HL-60 (cell line): Measurements from ENCODE around the gene RPL22.

ENCODE experiments used
- CTCF ChIP-seq: IDR thresholded peaks from one replicate; pipeline ENCODE4 v1.5.1; 2011; ENCODE audit warnings: low read length, control low read depth, inconsistent platforms; ENCODE audit not compliant: insufficient read depth
- POLR2AphosphoS5 ChIP-seq: IDR thresholded peaks from 2 replicates; pipeline ENCODE4 v1.6.1; 2012; ENCODE audit warnings: low read depth
- REST ChIP-seq: IDR thresholded peaks from 2 replicates; pipeline ENCODE4 v1.6.1; 2012; ENCODE audit warnings: low read depth; ENCODE audit not compliant: insufficient replicate concordance
- SPI1 ChIP-seq: IDR thresholded peaks from 2 replicates; pipeline ENCODE4 v1.6.1; 2012; ENCODE audit warnings: low read depth, mild to moderate bottlenecking, borderline replicate concordance

- TF ChIP-seq CTCF, result no peak
- no peak for TF ChIP-seq REST
- no peak for TF ChIP-seq POLR2AphosphoS5
- no peak for TF ChIP-seq SPI1
Observed at GRCh38 chr1:6166221-6166620, 33.2 kb downstream of the RPL22 start.
